HepG2 (cell line): ENCODE results near the gene PTPRN. TPM values are rescaled to one million over a fixed set of nuclear protein-coding genes. Genes with fewer than 3 reads are reported as not detected.

Experiments
- ZNF205 ChIP-seq: IDR thresholded peaks from 2 replicates; pipeline ENCODE4 v1.6.1; 2018; ENCODE audit warnings: missing biosample characterization, missing genetic modification reagents
- polyA plus RNA-seq, 8 experiments: library from polyadenylated mRNA; depleted of rRNA in 3 of 8; stranded (reverse) in 7 of 8; unstranded in 1 of 8; fragments of >200 nt; fragmentation: Illumina TruSeq in 4 of 8; extraction: Trizol in 4 of 8; gene quantifications; 2 replicates each; pipeline versions ENCODE4 v1.2.1 to v1.2.3, GENCODE V29; 2011 to 2016; ENCODE audit warnings: low read depth in 4 of 8, missing spikeins in 1 of 8, mixed read lengths in 1 of 8; ENCODE audit not compliant: insufficient read depth in 1 of 8
- total RNA-seq, 5 experiments: library from RNA; depleted of rRNA; stranded (reverse); fragments of >200 nt; fragmentation: Illumina TruSeq; extraction: Trizol; gene quantifications; 2 replicates each; pipeline ENCODE4 v1.2.3, GENCODE V29; 2016; ENCODE audit warnings: low read depth in 1 of 5
- TF ChIP-seq, protein P1 (sequence below): sonication (generic); formaldehyde crosslinking; IDR thresholded peaks from 2 replicates; pipeline ENCODE4 v1.5.0; 2020; ENCODE audit warnings: mild to moderate bottlenecking, missing genetic modification reagents, borderline replicate concordance
- TF ChIP-seq, protein P2 (sequence below): IDR thresholded peaks from 2 replicates; pipeline ENCODE4 v1.4.0; 2020; ENCODE audit warnings: mild to moderate bottlenecking, missing genetic modification reagents

Gene PTPRN
- total and polyA plus RNA-seq, 2 of the 13 experiments (the other 11 are each of a cell fraction or from before 2014, with no cell fraction given) = 0.26 TPM; not detected in 1

DNA sequence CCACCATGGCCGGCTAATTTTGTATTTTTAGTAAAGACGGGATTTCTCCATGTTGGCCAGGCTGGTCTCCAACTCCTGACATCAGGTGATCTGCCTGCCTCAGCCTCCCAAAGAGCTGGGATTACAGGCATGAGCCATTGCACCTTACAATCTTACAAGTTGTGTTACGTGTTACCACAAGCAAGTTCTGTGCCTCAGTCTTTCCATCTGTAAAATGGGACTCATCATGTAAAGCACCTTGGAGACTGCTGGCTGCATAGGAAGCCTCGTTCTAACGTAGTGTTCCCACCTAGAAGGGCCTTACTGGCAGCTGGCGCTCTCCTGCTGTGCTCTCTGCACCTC lies 20.0 kb downstream of the PTPRN start (continued):
- TF ChIP-seq, protein P1, sequence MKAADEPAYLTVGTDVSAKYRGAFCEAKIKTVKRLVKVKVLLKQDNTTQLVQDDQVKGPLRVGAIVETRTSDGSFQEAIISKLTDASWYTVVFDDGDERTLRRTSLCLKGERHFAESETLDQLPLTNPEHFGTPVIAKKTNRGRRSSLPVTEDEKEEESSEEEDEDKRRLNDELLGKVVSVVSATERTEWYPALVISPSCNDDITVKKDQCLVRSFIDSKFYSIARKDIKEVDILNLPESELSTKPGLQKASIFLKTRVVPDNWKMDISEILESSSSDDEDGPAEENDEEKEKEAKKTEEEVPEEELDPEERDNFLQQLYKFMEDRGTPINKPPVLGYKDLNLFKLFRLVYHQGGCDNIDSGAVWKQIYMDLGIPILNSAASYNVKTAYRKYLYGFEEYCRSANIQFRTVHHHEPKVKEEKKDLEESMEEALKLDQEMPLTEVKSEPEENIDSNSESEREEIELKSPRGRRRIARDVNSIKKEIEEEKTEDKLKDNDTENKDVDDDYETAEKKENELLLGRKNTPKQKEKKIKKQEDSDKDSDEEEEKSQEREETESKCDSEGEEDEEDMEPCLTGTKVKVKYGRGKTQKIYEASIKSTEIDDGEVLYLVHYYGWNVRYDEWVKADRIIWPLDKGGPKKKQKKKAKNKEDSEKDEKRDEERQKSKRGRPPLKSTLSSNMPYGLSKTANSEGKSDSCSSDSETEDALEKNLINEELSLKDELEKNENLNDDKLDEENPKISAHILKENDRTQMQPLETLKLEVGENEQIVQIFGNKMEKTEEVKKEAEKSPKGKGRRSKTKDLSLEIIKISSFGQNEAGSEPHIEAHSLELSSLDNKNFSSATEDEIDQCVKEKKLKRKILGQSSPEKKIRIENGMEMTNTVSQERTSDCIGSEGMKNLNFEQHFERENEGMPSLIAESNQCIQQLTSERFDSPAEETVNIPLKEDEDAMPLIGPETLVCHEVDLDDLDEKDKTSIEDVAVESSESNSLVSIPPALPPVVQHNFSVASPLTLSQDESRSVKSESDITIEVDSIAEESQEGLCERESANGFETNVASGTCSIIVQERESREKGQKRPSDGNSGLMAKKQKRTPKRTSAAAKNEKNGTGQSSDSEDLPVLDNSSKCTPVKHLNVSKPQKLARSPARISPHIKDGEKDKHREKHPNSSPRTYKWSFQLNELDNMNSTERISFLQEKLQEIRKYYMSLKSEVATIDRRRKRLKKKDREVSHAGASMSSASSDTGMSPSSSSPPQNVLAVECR = no peak
- peak; percentile 85 for TF ChIP-seq ZNF205 (CRISPR knock-in tag)
- TF ChIP-seq, protein P2, sequence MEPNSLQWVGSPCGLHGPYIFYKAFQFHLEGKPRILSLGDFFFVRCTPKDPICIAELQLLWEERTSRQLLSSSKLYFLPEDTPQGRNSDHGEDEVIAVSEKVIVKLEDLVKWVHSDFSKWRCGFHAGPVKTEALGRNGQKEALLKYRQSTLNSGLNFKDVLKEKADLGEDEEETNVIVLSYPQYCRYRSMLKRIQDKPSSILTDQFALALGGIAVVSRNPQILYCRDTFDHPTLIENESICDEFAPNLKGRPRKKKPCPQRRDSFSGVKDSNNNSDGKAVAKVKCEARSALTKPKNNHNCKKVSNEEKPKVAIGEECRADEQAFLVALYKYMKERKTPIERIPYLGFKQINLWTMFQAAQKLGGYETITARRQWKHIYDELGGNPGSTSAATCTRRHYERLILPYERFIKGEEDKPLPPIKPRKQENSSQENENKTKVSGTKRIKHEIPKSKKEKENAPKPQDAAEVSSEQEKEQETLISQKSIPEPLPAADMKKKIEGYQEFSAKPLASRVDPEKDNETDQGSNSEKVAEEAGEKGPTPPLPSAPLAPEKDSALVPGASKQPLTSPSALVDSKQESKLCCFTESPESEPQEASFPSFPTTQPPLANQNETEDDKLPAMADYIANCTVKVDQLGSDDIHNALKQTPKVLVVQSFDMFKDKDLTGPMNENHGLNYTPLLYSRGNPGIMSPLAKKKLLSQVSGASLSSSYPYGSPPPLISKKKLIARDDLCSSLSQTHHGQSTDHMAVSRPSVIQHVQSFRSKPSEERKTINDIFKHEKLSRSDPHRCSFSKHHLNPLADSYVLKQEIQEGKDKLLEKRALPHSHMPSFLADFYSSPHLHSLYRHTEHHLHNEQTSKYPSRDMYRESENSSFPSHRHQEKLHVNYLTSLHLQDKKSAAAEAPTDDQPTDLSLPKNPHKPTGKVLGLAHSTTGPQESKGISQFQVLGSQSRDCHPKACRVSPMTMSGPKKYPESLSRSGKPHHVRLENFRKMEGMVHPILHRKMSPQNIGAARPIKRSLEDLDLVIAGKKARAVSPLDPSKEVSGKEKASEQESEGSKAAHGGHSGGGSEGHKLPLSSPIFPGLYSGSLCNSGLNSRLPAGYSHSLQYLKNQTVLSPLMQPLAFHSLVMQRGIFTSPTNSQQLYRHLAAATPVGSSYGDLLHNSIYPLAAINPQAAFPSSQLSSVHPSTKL (CRISPR knock-in tag) = no peak
